Measurements from ENCODE around the gene ZG16B.

The ZG16B gene

GRCh38 chr16:2799859-2800226 lies 30.3 kb upstream of the ZG16B start (continued):
- TF ChIP-seq ZNF518A (tag by site-specific recombination; conservative IDR thresholded peaks at IDR 0.05; ENCODE audit: low read depth) (peak; percentile 51; the same call in 1 of the 2 replicates), GLI4 (tag by site-specific recombination; IDR thresholded peaks at IDR 0.05) (no peak), ZBTB6 (tag by site-specific recombination; IDR thresholded peaks at IDR 0.05) (peak; percentile 86), ZSCAN16 (tag by site-specific recombination; IDR thresholded peaks at IDR 0.05) (0 out of 2 replicates have a peak, but pooled peaks have one; percentile 69), ZNF449 (tag by site-specific recombination; IDR thresholded peaks at IDR 0.05) (peak; percentile 42; the same call in 1 of the 2 replicates), FEZF1 (tag by site-specific recombination; IDR thresholded peaks at IDR 0.05) (peak; percentile 55; the same call in 1 of the 2 replicates), ZNF266 (tag by site-specific recombination; IDR thresholded peaks at IDR 0.05; ENCODE audit: low read depth) (no peak), ZNF292 (tag by site-specific recombination; IDR thresholded peaks at IDR 0.05; ENCODE audit: borderline replicate concordance, low read depth) (no peak), PRDM10 (tag by site-specific recombination; IDR thresholded peaks at IDR 0.05) (peak; percentile 92), BCL11A (tag by site-specific recombination; IDR thresholded peaks at IDR 0.05; ENCODE audit: low read depth) (peak; percentile 80; the same call in 1 of the 2 replicates), ZNF366 (tag by site-specific recombination; conservative IDR thresholded peaks at IDR 0.05) (peak; percentile 84), KLF16 (tag by site-specific recombination; IDR thresholded peaks at IDR 0.05) (no peak), ZNF561 (tag by site-specific recombination; IDR thresholded peaks at IDR 0.05; ENCODE audit: borderline replicate concordance) (peak; percentile 84), ZIC2 (tag by site-specific recombination; IDR thresholded peaks at IDR 0.05) (no peak), ZNF558 (tag by site-specific recombination; IDR thresholded peaks at IDR 0.05) (0 out of 2 replicates have a peak, but pooled peaks have one; percentile 38), ZNF121 (tag by site-specific recombination; IDR thresholded peaks at IDR 0.05) (no peak), ZBTB17 (tag by site-specific recombination; IDR thresholded peaks at IDR 0.05) (peak; percentile 89), ZXDB (tag by site-specific recombination; IDR thresholded peaks at IDR 0.05) (peak; percentile 28; the same call in 1 of the 2 replicates), ZNF18 (tag by site-specific recombination; IDR thresholded peaks at IDR 0.05) (peak; percentile 68), SP3 (tag by site-specific recombination; IDR thresholded peaks at IDR 0.05) (no peak), ZFP3 (tag by site-specific recombination; IDR thresholded peaks at IDR 0.05; ENCODE audit: low read depth) (no peak), PRDM6 (tag by site-specific recombination; IDR thresholded peaks at IDR 0.05) (peak; percentile 67), ZNF174 (tag by site-specific recombination; IDR thresholded peaks at IDR 0.05) (no peak), ZFP41 (tag by site-specific recombination; IDR thresholded peaks at IDR 0.05; ENCODE audit: borderline replicate concordance) (no peak), MZF1 (tag by site-specific recombination; IDR thresholded peaks at IDR 0.05; ENCODE audit: borderline replicate concordance) (no peak), ZNF596 (tag by site-specific recombination; IDR thresholded peaks at IDR 0.05) (no peak)
